ENCODE results near the gene DDX25.

DNA sequence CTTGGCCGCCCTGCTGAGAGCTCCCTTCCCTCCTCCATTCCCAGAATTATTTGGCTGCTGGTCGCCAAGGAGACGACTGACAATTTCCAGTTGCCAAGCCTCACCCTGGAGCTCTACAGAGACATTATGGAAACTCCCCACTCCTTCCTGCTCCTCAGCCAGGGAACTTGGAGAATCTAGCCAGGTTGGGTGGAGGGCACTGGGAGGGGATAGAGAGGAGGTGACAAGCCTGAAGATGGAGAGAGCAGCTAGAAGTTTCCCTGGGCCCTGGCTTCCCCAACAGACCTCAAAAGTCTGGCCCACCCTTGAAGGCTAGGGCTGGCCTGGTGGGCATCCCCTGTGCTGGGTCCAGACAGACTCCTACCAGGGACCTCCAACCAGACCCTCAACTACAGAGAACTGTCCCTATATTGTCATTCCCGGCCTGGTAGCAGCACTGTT lies 34.8 kb downstream of the DDX25 start:
- TF ChIP-seq, protein P1, sequence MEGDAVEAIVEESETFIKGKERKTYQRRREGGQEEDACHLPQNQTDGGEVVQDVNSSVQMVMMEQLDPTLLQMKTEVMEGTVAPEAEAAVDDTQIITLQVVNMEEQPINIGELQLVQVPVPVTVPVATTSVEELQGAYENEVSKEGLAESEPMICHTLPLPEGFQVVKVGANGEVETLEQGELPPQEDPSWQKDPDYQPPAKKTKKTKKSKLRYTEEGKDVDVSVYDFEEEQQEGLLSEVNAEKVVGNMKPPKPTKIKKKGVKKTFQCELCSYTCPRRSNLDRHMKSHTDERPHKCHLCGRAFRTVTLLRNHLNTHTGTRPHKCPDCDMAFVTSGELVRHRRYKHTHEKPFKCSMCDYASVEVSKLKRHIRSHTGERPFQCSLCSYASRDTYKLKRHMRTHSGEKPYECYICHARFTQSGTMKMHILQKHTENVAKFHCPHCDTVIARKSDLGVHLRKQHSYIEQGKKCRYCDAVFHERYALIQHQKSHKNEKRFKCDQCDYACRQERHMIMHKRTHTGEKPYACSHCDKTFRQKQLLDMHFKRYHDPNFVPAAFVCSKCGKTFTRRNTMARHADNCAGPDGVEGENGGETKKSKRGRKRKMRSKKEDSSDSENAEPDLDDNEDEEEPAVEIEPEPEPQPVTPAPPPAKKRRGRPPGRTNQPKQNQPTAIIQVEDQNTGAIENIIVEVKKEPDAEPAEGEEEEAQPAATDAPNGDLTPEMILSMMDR (IDR thresholded peaks at IDR 0.05): no peak
- no peak for TF ChIP-seq POLR2A (IDR thresholded peaks at IDR 0.05)

All from transverse colon (tissue), 3 donors.